ENCODE measurements around the gene CACNG6. TPM values are rescaled to one million over a fixed set of nuclear protein-coding genes. Genes with fewer than 3 reads are reported as not detected.
"Not testable (repeated sequence)": the region's sequence is repeated elsewhere in the genome, so short reads cannot be mapped to it uniquely, and the experiment has no call there.

The CACNG6 gene
- total and polyA plus RNA-seq, 10 donors: not detected

- H3K4me3 ChIP-seq: no peak overlapping the region
- TF ChIP-seq CTCF (IDR thresholded peaks at IDR 0.05 in 8 of 11, conservative IDR thresholded peaks at IDR 0.05 in 3 of 11) (no peak), POLR2A (IDR thresholded peaks at IDR 0.05) (no peak), POLR2AphosphoS5 (IDR thresholded peaks at IDR 0.05) (no peak)
- intact Hi-C loops (cut with DNase I; ENCODE audit: low total_unique reads): no loop called here
- H3K4me1 ChIP-seq: no peaks in the 10 kb centered on the region
- H3K36me3 ChIP-seq: no peaks in the 10 kb centered on the region
- peaks cover 0 to 89% (median 20%) of the 10 kb centered on the region in 7 donors for H3K27me3 ChIP-seq (replicated peaks in 1 of 7)
- peaks cover 0 to 20% (median 0%) of the 10 kb centered on the region in 8 donors for H3K9me3 ChIP-seq
- 47 to 59% (median 51%) methylated on average over 9 of the region's 9 CpGs for WGBS, 5 donors
- H3K27ac ChIP-seq: no peak overlapping the region
- no peak for DNase-seq
Measured at GRCh38 chr19:53945441-53945840, 46.0 kb upstream of the CACNG6 start.

- WGBS, 5 donors: 93 to 100% (median 96%) methylated on average over 2 of the region's 2 CpGs
- Histone ChIP-seq H3K27me3 (replicated peaks in 1 of 7) (peaks cover 0 to 89% (median 20%) of the 10 kb centered on the region in 7 donors), H3K4me3 (no peak overlapping the region), H3K4me1 (no peaks in the 10 kb centered on the region), H3K27ac (no peak overlapping the region), H3K9me3 (peaks cover 0 to 20% (median 0%) of the 10 kb centered on the region in 8 donors), H3K36me3 (no peaks in the 10 kb centered on the region)
- intact Hi-C loops (cut with DNase I; ENCODE audit: low total_unique reads): no loop called here
- DNase-seq: no peak
- TF ChIP-seq POLR2AphosphoS5 (IDR thresholded peaks at IDR 0.05): no peak
Measured at GRCh38 chr19:53945998-53946397, 45.4 kb upstream of the CACNG6 start.

DNA sequence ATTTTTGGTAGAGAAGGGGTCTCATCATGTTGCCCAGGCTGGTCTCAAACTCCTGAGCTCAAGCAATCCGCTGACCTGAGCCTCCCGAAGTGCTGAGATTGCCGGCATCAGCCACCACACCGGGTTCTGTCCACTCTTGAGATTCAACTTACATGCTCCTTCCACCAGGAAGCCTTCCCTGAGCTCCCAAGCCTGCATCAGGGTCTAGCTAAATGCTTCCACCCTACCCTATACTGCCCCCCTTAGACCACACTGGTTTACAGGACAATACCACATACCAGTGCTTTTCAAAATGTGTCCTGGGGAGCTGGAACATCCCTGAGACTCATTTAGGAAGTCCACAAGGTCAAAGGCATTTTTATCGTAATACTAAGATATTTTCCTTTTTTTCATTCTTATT is 43.8 kb upstream of the CACNG6 start:
- DNase-seq: no peak
- H3K36me3 ChIP-seq: no peaks in the 10 kb centered on the region
- no peak overlapping the region for H3K27ac ChIP-seq
- H3K9me3 ChIP-seq: peaks cover 0 to 6% (median 0%) of the 10 kb centered on the region in 8 donors
- intact Hi-C loops (cut with DNase I; ENCODE audit: low total_unique reads): no loop called here
- H3K4me3 ChIP-seq: no peak overlapping the region
- H3K27me3 ChIP-seq (replicated peaks in 1 of 7): peaks cover 0 to 89% (median 9%) of the 10 kb centered on the region in 7 donors
- TF ChIP-seq POLR2AphosphoS5 (IDR thresholded peaks at IDR 0.05) (no peak), POLR2A (IDR thresholded peaks at IDR 0.05) (no peak), CTCF (IDR thresholded peaks at IDR 0.05 in 8 of 11, conservative IDR thresholded peaks at IDR 0.05 in 3 of 11) (no peak)
- WGBS, 5 donors: 62 to 73% (median 69%) methylated on average over 5 of the region's 5 CpGs
- H3K4me1 ChIP-seq: no peaks in the 10 kb centered on the region

GRCh38 chr19:53948611-53949010 is 42.8 kb upstream of the CACNG6 start:
- intact Hi-C loops (cut with DNase I; ENCODE audit: low total_unique reads); H3K36me3 ChIP-seq; H3K27ac ChIP-seq; H3K4me1 ChIP-seq; H3K9me3 ChIP-seq; DNase-seq; H3K4me3 ChIP-seq: not testable (repeated sequence)
- 76 to 92% (median 87%) methylated on average over 5 of the region's 5 CpGs for WGBS, 5 donors
- peaks cover 0 to 89% (median 0%) of the 10 kb centered on the region in 7 donors for H3K27me3 ChIP-seq (replicated peaks in 1 of 7)

GRCh38 chr19:53951436-53951835 is 40.0 kb upstream of the CACNG6 start:
- WGBS, 5 donors: 15 to 22% (median 20%) methylated on average over 11 of the region's 11 CpGs
- H3K36me3 ChIP-seq: no peaks in the 10 kb centered on the region
- no peak for DNase-seq

More at GRCh38 chr19:53951436-53951835, 40.0 kb upstream of the CACNG6 start:
- Histone ChIP-seq H3K27me3 (replicated peaks in 1 of 7) (peaks cover 0 to 98% (median 0%) of the 10 kb centered on the region in 7 donors), H3K4me3 (no peak overlapping the region), H3K9me3 (peaks cover 0 to 10% (median 4%) of the 10 kb centered on the region in 8 donors), H3K27ac (no peak overlapping the region), H3K4me1 (no peaks in the 10 kb centered on the region)
- TF ChIP-seq POLR2A (IDR thresholded peaks at IDR 0.05) (no peak), CTCF (IDR thresholded peaks at IDR 0.05 in 8 of 11, conservative IDR thresholded peaks at IDR 0.05 in 3 of 11) (no peak), POLR2AphosphoS5 (IDR thresholded peaks at IDR 0.05) (no peak)
- intact Hi-C loops (cut with DNase I; ENCODE audit: low total_unique reads): no loop called here
